HAP-1 (cell line): ENCODE measurements around the gene MBTPS2.

Experiments
- DNase-seq, 2 experiments: peaks; one replicate each; pipeline ENCODE4 v3.0.0-alpha.2; 2016 to 2020; ENCODE audit warnings: low spot score in 2 of 2
- H3K27me3 ChIP-seq: fragments of 250-450 bp; sonication (Bioruptor Pico); 2 replicates; pipeline ENCODE4 v1.5.1; 2020; ENCODE audit warnings: low read depth, mild to moderate bottlenecking, moderate library complexity
- H3K36me3 ChIP-seq: fragments of 250-450 bp; sonication (Bioruptor Pico); replicated peaks from 2 replicates; pipeline ENCODE4 v1.5.1; 2020; ENCODE audit warnings: mild to moderate bottlenecking
- H3K4me1 ChIP-seq: fragments of 250-450 bp; sonication (Bioruptor Pico); 2 replicates; pipeline ENCODE4 v1.5.1; 2020; ENCODE audit warnings: mild to moderate bottlenecking
- H3K4me3 ChIP-seq: fragments of 250-450 bp; sonication (Bioruptor Pico); 2 replicates; pipeline ENCODE4 v1.5.1; 2020; ENCODE audit warnings: mild to moderate bottlenecking, moderate library complexity
- H3K9me3 ChIP-seq: fragments of 250-450 bp; sonication (Bioruptor Pico); 2 replicates; pipeline ENCODE4 v1.5.1; 2020; ENCODE audit warnings: mild to moderate bottlenecking, moderate library complexity
- in situ Hi-C: fragments of 300-500 bp; cut with MboI; formaldehyde crosslinking; loops from 3 replicates; pipeline ENCODE4 v1.14.3; 2020; ENCODE audit warnings: low sequenced_read_pairs, inconsistent platforms, mixed read lengths

Gene MBTPS2

DNA sequence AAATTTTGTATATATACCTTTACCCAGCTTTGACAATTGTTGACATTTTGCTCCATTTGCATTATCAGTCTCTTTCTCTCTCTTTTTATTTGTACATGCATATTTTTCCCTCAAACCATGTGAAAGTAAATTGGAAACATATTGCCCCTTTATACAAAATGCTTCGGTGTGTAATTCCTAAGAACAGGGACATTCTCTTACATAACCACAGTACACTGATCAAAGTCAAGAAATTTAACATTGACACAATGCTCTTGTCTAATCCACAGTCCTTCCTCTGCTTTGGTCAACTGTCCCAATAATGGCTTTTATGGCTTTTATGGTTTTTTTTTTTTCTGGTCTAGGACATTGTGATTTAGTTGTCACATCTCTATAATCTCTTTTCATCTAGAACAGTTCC lies 91.6 kb downstream of the MBTPS2 start:
- H3K36me3 ChIP-seq, result no peaks in the 10 kb centered on the region
- H3K9me3 ChIP-seq, result no peaks in the 10 kb centered on the region
- DNase-seq, result no peak
- no peak overlapping the region for H3K4me3 ChIP-seq
- H3K27me3 ChIP-seq, result no peaks in the 10 kb centered on the region
- in situ Hi-C loops, result no loop called here
- peaks cover 24% of the 10 kb centered on the region for H3K4me1 ChIP-seq

DNA sequence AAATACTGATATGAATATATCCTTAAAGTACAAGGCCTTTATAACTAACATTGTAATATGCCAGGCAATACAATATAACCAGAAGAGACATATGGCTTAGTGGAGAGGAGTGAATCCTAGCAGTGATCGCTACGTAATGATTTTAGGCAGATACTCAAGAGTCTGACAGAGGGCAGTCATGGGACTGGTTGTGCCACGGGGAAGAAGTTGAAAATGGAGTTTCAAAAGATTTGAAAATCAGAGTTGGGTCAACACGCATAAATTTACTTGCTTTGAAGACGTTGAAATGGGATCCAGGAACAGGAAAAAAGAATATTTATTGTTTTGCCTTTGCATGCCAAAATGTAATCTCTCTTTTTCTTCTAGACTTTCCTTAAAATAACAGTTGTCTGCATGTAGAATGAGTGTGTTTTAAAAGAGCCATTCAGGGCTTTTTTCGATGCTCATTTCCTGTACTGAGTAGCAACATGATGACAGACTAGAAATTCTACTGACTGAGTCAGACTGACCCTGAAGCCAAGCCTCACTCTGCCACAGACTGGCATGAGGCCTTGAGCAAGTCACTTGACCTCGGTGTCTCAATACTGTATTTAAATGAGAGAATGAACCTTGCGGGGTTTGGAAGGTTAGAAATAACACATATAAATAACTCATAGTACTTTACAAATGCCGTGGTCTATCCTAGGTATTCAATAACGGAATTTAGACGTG lies 93.0 kb downstream of the MBTPS2 start:
- no peak for DNase-seq
- peaks cover 13% of the 10 kb centered on the region for H3K4me1 ChIP-seq
- H3K4me3 ChIP-seq, result no peak overlapping the region
- H3K27me3 ChIP-seq, result no peaks in the 10 kb centered on the region
- no peaks in the 10 kb centered on the region for H3K9me3 ChIP-seq
- in situ Hi-C loops, result no loop called here
- H3K36me3 ChIP-seq, result no peaks in the 10 kb centered on the region

DNA sequence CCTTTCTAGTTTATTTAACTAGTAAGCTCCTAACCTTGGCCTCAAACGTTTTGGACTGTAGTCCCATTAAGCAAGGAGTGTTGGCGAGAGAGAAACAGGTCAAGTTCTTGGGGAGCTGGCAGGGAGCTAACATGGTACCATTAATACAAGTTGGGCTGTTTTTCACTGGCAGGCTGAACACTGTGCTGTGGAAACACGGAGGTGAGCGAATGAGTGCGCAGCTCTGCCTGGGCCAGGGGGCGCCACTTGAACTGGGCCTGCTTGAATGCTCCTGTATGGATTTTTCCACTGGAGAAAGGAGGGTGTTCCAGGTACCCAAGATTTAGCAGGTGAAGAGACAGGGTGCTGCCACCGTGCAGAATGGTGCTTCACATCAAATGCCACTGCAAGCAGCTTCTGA lies 93.7 kb downstream of the MBTPS2 start:
- no peak overlapping the region for H3K4me3 ChIP-seq
- peak in 1 of 2 experiments; percentile 34 for DNase-seq
- in situ Hi-C loops, result no loop called here
- H3K4me1 ChIP-seq, result peaks cover 10% of the 10 kb centered on the region; the same call in 1 of the 2 replicates
- H3K36me3 ChIP-seq, result no peaks in the 10 kb centered on the region
- no peaks in the 10 kb centered on the region for H3K9me3 ChIP-seq
- no peaks in the 10 kb centered on the region for H3K27me3 ChIP-seq

DNA sequence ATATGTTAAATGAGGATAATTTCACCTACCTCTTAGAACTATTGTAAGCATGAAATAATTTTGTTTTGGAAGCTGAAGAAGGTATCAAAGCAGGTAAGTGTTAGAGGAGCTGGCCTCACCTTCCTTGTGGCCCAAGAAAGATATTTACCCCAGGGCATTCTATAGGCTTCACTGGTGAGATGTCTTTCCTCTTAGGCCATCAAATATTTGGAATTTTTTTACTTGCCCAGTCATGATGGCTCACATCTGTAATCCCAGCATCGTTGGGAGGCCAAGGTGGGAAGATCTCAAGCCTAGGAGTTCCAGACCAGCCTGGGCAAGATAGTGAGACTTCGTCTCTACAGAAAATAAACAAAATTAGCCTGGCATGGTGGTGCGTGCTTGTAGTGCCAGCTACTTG lies 95.0 kb downstream of the MBTPS2 start:
- no peak for DNase-seq
- no peaks in the 10 kb centered on the region for H3K36me3 ChIP-seq
- H3K27me3 ChIP-seq, result no peaks in the 10 kb centered on the region
- peaks cover 10% of the 10 kb centered on the region; the same call in 1 of the 2 replicates for H3K4me1 ChIP-seq
- in situ Hi-C loops, result no loop called here
- H3K9me3 ChIP-seq, result no peaks in the 10 kb centered on the region
- no peak overlapping the region for H3K4me3 ChIP-seq
